ENCODE measurements around the gene CDHR4.
"Not testable (repeated sequence)": the region's sequence is repeated elsewhere in the genome, so short reads cannot be mapped to it uniquely, and the experiment has no call there.

CDHR4 gene

GRCh38 chr3:49839193-49839809 lies 39.6 kb upstream of the CDHR4 start:
- TF ChIP-seq, protein P1, sequence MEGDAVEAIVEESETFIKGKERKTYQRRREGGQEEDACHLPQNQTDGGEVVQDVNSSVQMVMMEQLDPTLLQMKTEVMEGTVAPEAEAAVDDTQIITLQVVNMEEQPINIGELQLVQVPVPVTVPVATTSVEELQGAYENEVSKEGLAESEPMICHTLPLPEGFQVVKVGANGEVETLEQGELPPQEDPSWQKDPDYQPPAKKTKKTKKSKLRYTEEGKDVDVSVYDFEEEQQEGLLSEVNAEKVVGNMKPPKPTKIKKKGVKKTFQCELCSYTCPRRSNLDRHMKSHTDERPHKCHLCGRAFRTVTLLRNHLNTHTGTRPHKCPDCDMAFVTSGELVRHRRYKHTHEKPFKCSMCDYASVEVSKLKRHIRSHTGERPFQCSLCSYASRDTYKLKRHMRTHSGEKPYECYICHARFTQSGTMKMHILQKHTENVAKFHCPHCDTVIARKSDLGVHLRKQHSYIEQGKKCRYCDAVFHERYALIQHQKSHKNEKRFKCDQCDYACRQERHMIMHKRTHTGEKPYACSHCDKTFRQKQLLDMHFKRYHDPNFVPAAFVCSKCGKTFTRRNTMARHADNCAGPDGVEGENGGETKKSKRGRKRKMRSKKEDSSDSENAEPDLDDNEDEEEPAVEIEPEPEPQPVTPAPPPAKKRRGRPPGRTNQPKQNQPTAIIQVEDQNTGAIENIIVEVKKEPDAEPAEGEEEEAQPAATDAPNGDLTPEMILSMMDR (IDR thresholded peaks at IDR 0.05; ENCODE audit: low read depth, low read length): peak; percentile 66

GRCh38 chr3:49831341-49831740 lies 31.7 kb upstream of the CDHR4 start:
- no peak overlapping the region for H3K4me3 ChIP-seq (ENCODE audit: low read depth, low read length)
- TF ChIP-seq, protein P1 (IDR thresholded peaks at IDR 0.05; ENCODE audit: low read depth, low read length): no peak

More at GRCh38 chr3:49839193-49839809, 39.6 kb upstream of the CDHR4 start:
- no peak overlapping the region for H3K4me3 ChIP-seq (ENCODE audit: low read depth, low read length)

GRCh38 chr3:49826016-49826415 lies 26.3 kb upstream of the CDHR4 start:
- TF ChIP-seq, protein P1 (IDR thresholded peaks at IDR 0.05; ENCODE audit: low read depth, low read length): no peak
- no peak overlapping the region for H3K4me3 ChIP-seq (ENCODE audit: low read depth, low read length)

- not testable (repeated sequence) for H3K4me3 ChIP-seq (ENCODE audit: low read depth, low read length)
These were observed 23.5 kb upstream of the CDHR4 start for GRCh38 chr3:49823131-49823530.

DNA sequence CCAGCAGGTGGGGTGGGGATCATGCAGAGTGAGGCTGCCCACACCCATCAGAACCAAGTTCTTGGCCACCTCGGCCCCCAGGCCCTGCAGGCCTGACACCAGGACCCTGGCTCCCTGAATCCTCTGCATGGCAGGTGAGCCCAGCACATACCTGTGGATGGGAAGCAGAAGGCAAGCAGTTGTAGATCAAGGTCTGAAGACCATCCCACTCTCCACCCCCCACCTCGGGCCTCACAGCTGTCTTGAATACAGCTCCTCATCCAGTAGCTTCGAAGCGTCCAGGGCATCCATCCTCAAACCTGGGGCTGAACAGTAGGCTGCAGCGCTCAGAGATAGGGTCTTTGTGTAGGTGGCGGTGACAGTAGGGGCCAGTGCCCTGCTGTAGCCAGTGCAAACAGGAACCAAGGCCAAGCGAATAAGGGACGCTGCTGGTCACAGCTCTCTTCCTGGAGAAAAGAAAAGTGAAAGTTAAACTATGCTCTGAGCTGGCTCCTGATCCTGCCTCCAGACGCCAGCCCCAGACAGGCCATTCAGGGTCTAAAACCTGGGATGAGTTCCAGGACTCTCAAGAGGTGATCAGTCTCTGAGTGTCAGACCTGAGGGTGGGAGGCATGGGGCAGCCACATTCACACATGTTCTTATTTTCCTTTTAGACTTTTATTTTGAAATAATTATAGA lies 14.0 kb upstream of the CDHR4 start, which contains the start of gene UBA7:
Gene UBA7 (minus strand): TSS at position 457 of the 678 bp plus-strand sequence. CDS start 166 bp downstream, at position 291.
- TF ChIP-seq, protein P1 (IDR thresholded peaks at IDR 0.05; ENCODE audit: low read depth, low read length): no peak
- peak within 1 kb of the TSS; percentile 56 for H3K4me3 ChIP-seq (ENCODE audit: low read depth, low read length)

GRCh38 chr3:49812916-49813496 lies 13.3 kb upstream of the CDHR4 start:
- peak overlapping the region; percentile 56 for H3K4me3 ChIP-seq (ENCODE audit: low read depth, low read length)
- TF ChIP-seq, protein P1 (IDR thresholded peaks at IDR 0.05; ENCODE audit: low read depth, low read length): no peak

DNA sequence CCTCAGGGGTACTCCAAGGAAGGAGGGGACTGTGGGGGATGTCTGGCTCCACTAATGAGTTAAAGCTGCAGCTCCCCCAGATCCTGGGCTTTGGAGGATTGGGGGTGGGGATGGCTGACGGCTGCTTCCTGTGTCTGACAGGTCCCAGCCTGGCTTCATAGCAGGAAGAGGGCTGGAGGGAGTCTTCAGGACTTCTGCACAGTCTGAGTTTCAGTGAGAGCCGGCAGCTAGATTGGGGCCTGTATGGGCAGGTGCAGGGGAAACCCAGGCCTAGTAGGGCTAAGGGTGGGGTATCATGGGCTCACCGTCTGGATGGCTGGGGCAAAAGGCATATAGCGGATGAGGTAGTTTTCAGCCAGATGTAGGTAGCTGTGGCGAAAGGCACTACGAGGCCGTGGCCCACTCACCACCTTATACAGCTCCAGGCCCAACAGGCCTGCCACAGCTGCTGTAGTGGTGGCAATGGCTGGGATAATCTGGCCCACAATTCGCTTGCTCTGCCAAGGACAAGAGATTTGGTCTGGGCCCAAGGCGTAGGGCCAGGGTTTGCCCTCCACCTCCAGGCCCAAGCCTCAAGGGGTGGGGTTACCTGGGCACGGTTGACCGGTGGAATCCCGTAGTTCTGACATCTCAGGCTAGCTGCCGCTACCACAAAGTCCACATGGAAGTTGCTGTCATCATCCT lies 7.9 kb upstream of the CDHR4 start:
- no peak overlapping the region for H3K4me3 ChIP-seq (ENCODE audit: low read depth, low read length)
- TF ChIP-seq, protein P1 (IDR thresholded peaks at IDR 0.05; ENCODE audit: low read depth, low read length): no peak

Data from WI38 (cell line).